Sigmoid colon (tissue), 4 donors: Measurements from ENCODE around the gene LENG9.

Source experiments
- CTCF ChIP-seq, 4 experiments: fragments of 450-650 bp in 3 of 4; fragments of 200-600 bp in 1 of 4; IDR thresholded peaks; one replicate each; pipeline ENCODE4 v1.5.1; 2016 to 2019; ENCODE audit warnings: antibody characterized with exemption in 4 of 4, mild to moderate bottlenecking in 3 of 4, moderate library complexity in 2 of 4
- EP300 ChIP-seq, 4 donors: sonication (generic); formaldehyde crosslinking; IDR thresholded peaks; one replicate each; pipeline ENCODE4 v1.6.1; 2017; ENCODE audit warnings: antibody characterized with exemption in 4 of 4

- TF ChIP-seq CTCF (IDR thresholded peaks at IDR 0.05) (no peak), EP300 (IDR thresholded peaks at IDR 0.05) (no peak)
Observed at GRCh38 chr19:54418930-54419800, 44.4 kb downstream of the LENG9 start.
